ENCODE results near the gene COX19. TPM values are rescaled to one million over a fixed set of nuclear protein-coding genes. Genes with fewer than 3 reads are reported as not detected.

COX19 gene
- total and polyA plus RNA-seq, 2 of the 13 experiments (the other 11 are each of a cell fraction or from before 2014, with no cell fraction given): 11.5 to 21.7 TPM

- TF ChIP-seq ZHX1 (CRISPR knock-in tag; IDR thresholded peaks at IDR 0.05; ENCODE audit: low read depth) (no peak), ATAD3A (CRISPR knock-in tag; IDR thresholded peaks at IDR 0.05) (no peak), DRAP1 (CRISPR knock-in tag; IDR thresholded peaks at IDR 0.05) (no peak), PBX2 (CRISPR knock-in tag; IDR thresholded peaks at IDR 0.05) (no peak), MAFK (conservative IDR thresholded peaks at IDR 0.05 in 1 of 2, IDR thresholded peaks at IDR 0.05 in 1 of 2; ENCODE audit: low read length in 2 of 2) (no peak), NCOA2 (CRISPR knock-in tag; IDR thresholded peaks at IDR 0.05) (no peak), HHEX (CRISPR knock-in tag; IDR thresholded peaks at IDR 0.05) (no peak), ZBED4 (CRISPR knock-in tag; IDR thresholded peaks at IDR 0.05; ENCODE audit: borderline replicate concordance) (no peak), ZNF124 (CRISPR knock-in tag; IDR thresholded peaks at IDR 0.05) (peak; percentile 22; the same call in 1 of the 2 replicates), ZNF432 (CRISPR knock-in tag; IDR thresholded peaks at IDR 0.05; ENCODE audit: borderline replicate concordance) (no peak), JUNB (CRISPR knock-in tag; IDR thresholded peaks at IDR 0.05; ENCODE audit: borderline replicate concordance) (no peak), BCL3 (CRISPR knock-in tag; IDR thresholded peaks at IDR 0.05) (no peak), TOPORS (CRISPR knock-in tag; IDR thresholded peaks at IDR 0.05) (no peak)
These were observed 11.9 kb downstream of the COX19 start (continued) for GRCh38 chr7:963236-964078.
